ENCODE measurements around the gene BCAS4.

DNA sequence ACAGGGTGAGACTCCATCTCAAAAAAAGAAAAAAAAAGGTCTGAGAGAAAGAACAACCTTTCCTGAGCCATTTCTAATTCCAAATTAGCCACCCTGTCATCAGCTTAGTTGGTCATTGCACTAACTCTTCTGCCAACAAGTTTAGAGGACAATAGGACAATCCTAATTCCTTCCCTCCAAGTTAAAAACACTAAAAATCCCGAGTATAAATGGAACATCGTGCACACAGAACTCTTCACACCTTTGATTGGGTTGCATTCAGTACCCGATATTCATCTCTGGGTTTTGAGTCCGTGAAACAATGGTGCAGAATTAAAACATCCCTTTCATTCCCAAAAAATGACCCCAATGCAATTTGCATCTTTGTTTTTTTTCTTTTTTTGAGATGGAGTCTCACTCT lies 40.4 kb upstream of the BCAS4 start:
- TF ChIP-seq, protein P1, sequence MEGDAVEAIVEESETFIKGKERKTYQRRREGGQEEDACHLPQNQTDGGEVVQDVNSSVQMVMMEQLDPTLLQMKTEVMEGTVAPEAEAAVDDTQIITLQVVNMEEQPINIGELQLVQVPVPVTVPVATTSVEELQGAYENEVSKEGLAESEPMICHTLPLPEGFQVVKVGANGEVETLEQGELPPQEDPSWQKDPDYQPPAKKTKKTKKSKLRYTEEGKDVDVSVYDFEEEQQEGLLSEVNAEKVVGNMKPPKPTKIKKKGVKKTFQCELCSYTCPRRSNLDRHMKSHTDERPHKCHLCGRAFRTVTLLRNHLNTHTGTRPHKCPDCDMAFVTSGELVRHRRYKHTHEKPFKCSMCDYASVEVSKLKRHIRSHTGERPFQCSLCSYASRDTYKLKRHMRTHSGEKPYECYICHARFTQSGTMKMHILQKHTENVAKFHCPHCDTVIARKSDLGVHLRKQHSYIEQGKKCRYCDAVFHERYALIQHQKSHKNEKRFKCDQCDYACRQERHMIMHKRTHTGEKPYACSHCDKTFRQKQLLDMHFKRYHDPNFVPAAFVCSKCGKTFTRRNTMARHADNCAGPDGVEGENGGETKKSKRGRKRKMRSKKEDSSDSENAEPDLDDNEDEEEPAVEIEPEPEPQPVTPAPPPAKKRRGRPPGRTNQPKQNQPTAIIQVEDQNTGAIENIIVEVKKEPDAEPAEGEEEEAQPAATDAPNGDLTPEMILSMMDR (IDR thresholded peaks at IDR 0.05) = no peak
- no peak for TF ChIP-seq POLR2A (IDR thresholded peaks at IDR 0.05)
